Osteoblast (primary cell): ENCODE results near the gene PHF23. TPM values are rescaled to one million over a fixed set of nuclear protein-coding genes. Genes with fewer than 3 reads are reported as not detected.
A peak's percentile ranks its signal among the peaks of the same experiment; 100 is the strongest.

ENCODE experiments used
- DNase-seq: peaks from one replicate; pipeline ENCODE4 v3.0.0; 2011; ENCODE audit warnings: low spot score, mixed read lengths; ENCODE audit not compliant: insufficient read length; ENCODE audit errors: missing footprints
- H2AFZ ChIP-seq: 2 replicates; pipeline ENCODE4 v1.6.0; 2011; ENCODE audit warnings: mild to moderate bottlenecking, low read length
- H3K27ac ChIP-seq: 2 replicates; pipeline ENCODE4 v1.5.1; 2011; ENCODE audit warnings: mild to moderate bottlenecking, low read depth, low read length, moderate library complexity
- H3K27me3 ChIP-seq: 2 replicates; pipeline ENCODE4 v1.6.0; 2012; ENCODE audit warnings: mild to moderate bottlenecking, control low read depth, inconsistent platforms, low read length, moderate library complexity; ENCODE audit not compliant: insufficient read depth
- H3K36me3 ChIP-seq: 2 replicates; pipeline ENCODE4 v1.5.1; 2011; ENCODE audit warnings: mild to moderate bottlenecking, low read length, control low read depth, moderate library complexity; ENCODE audit not compliant: insufficient read depth
- H3K4me1 ChIP-seq: 2 replicates; pipeline ENCODE4 v1.5.1; 2011; ENCODE audit warnings: mild to moderate bottlenecking, low read length, control low read depth, moderate library complexity; ENCODE audit not compliant: insufficient read depth
- H3K4me2 ChIP-seq: 2 replicates; pipeline ENCODE4 v1.6.0; 2011; ENCODE audit warnings: mild to moderate bottlenecking, low read length; ENCODE audit not compliant: insufficient read depth
- H3K4me3 ChIP-seq: fragments of 200-600 bp; sonication (generic); 3 replicates; pipeline ENCODE4 v1.5.1; 2012; ENCODE audit warnings: mild to moderate bottlenecking, low read length, inconsistent platforms; ENCODE audit not compliant: insufficient read depth
- H3K79me2 ChIP-seq: 2 replicates; pipeline ENCODE4 v1.6.0; 2012; ENCODE audit warnings: mild to moderate bottlenecking, low read length, control low read depth, inconsistent platforms; ENCODE audit not compliant: insufficient read depth
- H3K9me3 ChIP-seq: 2 replicates; pipeline ENCODE4 v1.5.1; 2011; ENCODE audit warnings: low read depth, low read length, control low read depth
- H4K20me1 ChIP-seq: 2 replicates; pipeline ENCODE4 v1.6.0; 2012; ENCODE audit warnings: mild to moderate bottlenecking, low read length, control low read depth; ENCODE audit not compliant: insufficient read depth
- total RNA-seq: library from RNA; depleted of rRNA; stranded (reverse); fragments of >200 nt; gene quantifications from 2 replicates; pipeline ENCODE4 v1.2.3, GENCODE V29; 2012
- TF ChIP-seq, protein P1 (sequence below): IDR thresholded peaks from 2 replicates; pipeline ENCODE4 v1.5.1; 2011; ENCODE audit warnings: mild to moderate bottlenecking, low read depth, low read length, moderate library complexity; ENCODE audit errors: extremely low read depth

Gene PHF23
- total RNA-seq, 1 donor = 53.2 TPM

DNA sequence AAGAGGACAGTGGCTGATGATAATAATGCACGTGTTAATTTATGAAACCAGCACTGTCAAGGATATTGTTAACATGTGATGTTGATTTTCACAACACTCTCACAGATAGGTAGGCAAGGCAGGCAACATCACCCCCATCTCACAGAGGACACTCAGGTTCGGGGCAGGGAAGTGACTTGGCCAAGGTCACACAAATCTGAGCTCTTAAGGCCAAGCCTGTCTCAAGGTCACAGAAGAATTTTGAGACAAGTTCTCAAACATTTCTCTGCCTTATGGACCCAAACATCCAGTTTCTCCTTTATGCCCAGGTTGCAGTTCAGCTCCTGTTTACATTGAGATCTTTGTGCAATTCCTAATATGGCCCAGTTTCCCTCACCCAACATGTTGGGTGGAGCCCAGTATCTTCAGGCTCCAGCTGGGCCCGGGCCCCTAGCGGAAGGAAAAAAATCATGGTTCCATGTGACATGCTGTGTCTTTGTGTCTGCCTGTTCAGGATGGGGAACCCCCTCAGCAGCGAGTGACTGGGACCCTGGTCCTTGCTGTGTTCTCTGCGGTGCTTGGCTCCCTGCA lies 43.6 kb upstream of the PHF23 start:
- H3K4me3 ChIP-seq = no peak overlapping the region
- H2AFZ ChIP-seq = no peak overlapping the region
- peaks cover 44% of the 10 kb centered on the region for H3K27me3 ChIP-seq
- DNase-seq = peak; percentile 72
- H3K4me1 ChIP-seq = peaks cover 9% of the 10 kb centered on the region
- no peaks in the 10 kb centered on the region for H3K79me2 ChIP-seq
- no peak overlapping the region for H3K27ac ChIP-seq
- no peaks in the 10 kb centered on the region for H3K9me3 ChIP-seq
- no peaks in the 10 kb centered on the region for H3K36me3 ChIP-seq
- no peak overlapping the region for H3K4me2 ChIP-seq
- TF ChIP-seq, protein P1, sequence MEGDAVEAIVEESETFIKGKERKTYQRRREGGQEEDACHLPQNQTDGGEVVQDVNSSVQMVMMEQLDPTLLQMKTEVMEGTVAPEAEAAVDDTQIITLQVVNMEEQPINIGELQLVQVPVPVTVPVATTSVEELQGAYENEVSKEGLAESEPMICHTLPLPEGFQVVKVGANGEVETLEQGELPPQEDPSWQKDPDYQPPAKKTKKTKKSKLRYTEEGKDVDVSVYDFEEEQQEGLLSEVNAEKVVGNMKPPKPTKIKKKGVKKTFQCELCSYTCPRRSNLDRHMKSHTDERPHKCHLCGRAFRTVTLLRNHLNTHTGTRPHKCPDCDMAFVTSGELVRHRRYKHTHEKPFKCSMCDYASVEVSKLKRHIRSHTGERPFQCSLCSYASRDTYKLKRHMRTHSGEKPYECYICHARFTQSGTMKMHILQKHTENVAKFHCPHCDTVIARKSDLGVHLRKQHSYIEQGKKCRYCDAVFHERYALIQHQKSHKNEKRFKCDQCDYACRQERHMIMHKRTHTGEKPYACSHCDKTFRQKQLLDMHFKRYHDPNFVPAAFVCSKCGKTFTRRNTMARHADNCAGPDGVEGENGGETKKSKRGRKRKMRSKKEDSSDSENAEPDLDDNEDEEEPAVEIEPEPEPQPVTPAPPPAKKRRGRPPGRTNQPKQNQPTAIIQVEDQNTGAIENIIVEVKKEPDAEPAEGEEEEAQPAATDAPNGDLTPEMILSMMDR = no peak
- H4K20me1 ChIP-seq = no peaks in the 10 kb centered on the region

DNA sequence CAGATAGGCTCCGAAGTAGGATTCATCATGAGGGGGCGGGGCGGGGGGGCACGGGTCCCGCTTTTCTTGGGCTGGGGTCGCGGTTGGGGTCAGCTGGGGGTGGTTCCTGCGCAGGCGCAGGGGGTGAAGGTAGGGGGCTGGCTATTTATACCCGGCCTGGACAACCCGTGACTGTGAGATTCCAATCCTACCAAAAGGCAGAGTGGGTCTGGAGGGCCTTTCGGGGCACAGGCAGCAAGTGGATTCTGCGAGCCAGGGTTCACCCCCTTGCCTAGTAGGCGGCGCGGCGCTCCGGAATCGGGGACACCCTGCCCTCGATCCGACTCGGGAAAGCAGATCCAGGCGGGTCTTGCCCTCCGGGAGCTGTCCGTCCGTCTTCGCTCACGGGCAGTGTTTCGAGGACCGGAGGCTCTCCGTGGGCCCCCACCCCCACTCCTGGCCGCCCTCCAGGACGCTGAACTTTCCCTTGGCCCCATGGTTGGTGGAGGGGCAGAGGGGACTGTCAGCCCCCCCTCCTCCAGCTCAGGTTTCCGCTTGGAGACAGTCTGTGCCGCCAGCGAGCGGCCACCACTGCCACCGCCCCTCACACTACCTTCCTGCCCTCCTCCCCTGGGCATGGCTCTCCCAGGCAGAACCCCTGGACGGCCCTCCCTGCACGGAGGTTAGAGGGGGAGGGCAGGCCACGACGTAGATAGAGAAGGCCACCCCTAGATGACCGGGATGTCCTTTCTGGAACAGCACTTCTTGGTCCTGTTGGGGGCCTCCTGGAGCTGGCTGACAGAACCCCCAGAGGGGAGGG lies 42.9 kb upstream of the PHF23 start:
- peaks cover 37% of the 10 kb centered on the region for H3K27me3 ChIP-seq
- no peaks in the 10 kb centered on the region for H3K9me3 ChIP-seq
- peak overlapping the region; percentile 85 for H3K4me2 ChIP-seq
- TF ChIP-seq, protein P1 = no peak
- no peak overlapping the region for H2AFZ ChIP-seq
- H3K36me3 ChIP-seq = no peaks in the 10 kb centered on the region
- H3K27ac ChIP-seq = no peak overlapping the region
- no peaks in the 10 kb centered on the region for H3K79me2 ChIP-seq
- no peaks in the 10 kb centered on the region for H4K20me1 ChIP-seq
- peak overlapping the region; percentile 65 for H3K4me3 ChIP-seq
- H3K4me1 ChIP-seq = peaks cover 9% of the 10 kb centered on the region
- DNase-seq = peak; percentile 72

DNA sequence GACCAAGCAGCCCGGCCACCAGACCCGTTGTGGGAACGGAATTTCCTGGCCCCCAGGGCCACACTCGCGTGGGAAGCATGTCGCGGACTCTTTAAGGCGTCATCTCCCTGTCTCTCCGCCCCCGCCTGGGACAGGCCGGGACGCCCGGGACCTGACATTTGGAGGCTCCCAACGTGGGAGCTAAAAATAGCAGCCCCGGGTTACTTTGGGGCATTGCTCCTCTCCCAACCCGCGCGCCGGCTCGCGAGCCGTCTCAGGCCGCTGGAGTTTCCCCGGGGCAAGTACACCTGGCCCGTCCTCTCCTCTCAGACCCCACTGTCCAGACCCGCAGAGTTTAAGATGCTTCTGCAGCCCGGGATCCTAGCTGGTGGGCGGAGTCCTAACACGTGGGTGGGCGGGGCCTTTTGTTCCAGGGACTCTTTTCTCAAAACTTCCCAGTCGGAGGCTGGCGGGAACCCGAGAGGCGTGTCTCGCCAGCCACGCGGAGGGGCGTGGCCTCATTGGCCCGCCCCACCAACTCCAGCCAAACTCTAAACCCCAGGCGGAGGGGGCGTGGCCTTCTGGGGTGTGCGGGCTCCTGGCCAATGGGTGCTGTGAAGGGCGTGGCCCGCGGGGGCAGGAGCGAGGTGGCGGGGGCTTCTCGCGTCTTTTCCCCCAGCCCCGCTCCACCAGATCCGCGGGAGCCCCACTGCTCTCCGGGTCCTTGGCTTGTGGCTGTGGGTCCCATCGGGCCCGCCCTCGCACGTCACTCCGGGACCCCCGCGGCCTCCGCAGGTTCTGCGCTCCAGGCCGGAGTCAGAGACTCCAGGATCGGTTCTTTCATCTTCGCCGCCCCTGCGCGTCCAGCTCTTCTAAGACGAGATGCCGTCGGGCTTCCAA lies 42.1 kb upstream of the PHF23 start, which contains the start of gene SLC2A4:
SLC2A4 (plus strand) TSS at position 645 of the 879 bp plus-strand sequence; CDS start at position 862, 217 bp downstream.
- Histone ChIP-seq H3K9me3 (no peaks in the 10 kb centered on the region), H4K20me1 (no peaks in the 10 kb centered on the region), H3K27ac (peak within 1 kb of the TSS; percentile 67), H3K79me2 (no peaks in the 10 kb centered on the region), H2AFZ (peak within 1 kb of the TSS; percentile 53), H3K4me2 (peak within 1 kb of the TSS; percentile 85), H3K27me3 (peaks cover 37% of the 10 kb centered on the region), H3K4me3 (peak within 1 kb of the TSS; percentile 65), H3K4me1 (peaks cover 9% of the 10 kb centered on the region), H3K36me3 (no peaks in the 10 kb centered on the region)
- TF ChIP-seq, protein P1 = no peak
- DNase-seq = peak; percentile 99
